ENCODE results near the gene PRR36.

PRR36 gene

GRCh38 chr19:7845390-7846154 lies 28.6 kb downstream of the PRR36 start:
- DNase-seq (ENCODE audit: low spot score) = no peak
- no peak overlapping the region for H3K14ac ChIP-seq (ENCODE audit: low read length)
- no peaks in the 10 kb centered on the region for H3K36me3 ChIP-seq (replicated peaks in 1 of 2; ENCODE audit: control insufficient read depth in 2 of 2, insufficient read depth in 2 of 2, low read length in 2 of 2)
- H4K8ac ChIP-seq (ENCODE audit: low read depth, low read length) = no peak overlapping the region
- H2BK120ac ChIP-seq (ENCODE audit: low read depth, low read length) = no peak overlapping the region
- WGBS, 2 donors (ENCODE audit: extremely low coverage in 2 of 2, insufficient read length in 2 of 2, insufficient replicate concordance in 1 of 2) = no CpG with 5 or more reads among the region's 20 CpGs
- H3K9me3 ChIP-seq (replicated peaks in 1 of 2; ENCODE audit: control insufficient read depth in 2 of 2, insufficient read depth in 1 of 2, low read depth in 1 of 2, low read length in 2 of 2) = peaks cover 0 to 16% of the 10 kb centered on the region in 2 donors
- H2BK15ac ChIP-seq (ENCODE audit: low read length) = no peak overlapping the region
- H2AK5ac ChIP-seq (ENCODE audit: low read depth, low read length) = no peak overlapping the region
- no peak overlapping the region for H2AFZ ChIP-seq (ENCODE audit: low read length)
- H3K9ac ChIP-seq (ENCODE audit: low read depth, low read length, poor library complexity) = no peak overlapping the region
- no peak overlapping the region for H2BK5ac ChIP-seq (ENCODE audit: low read length)
- H3K18ac ChIP-seq (ENCODE audit: low read length) = no peak overlapping the region
- no peak overlapping the region for H3K27ac ChIP-seq (replicated peaks; ENCODE audit: low read length)
- H3K4me1 ChIP-seq (ENCODE audit: control insufficient read depth in 2 of 2, insufficient read depth in 1 of 2, low read depth in 1 of 2, low read length in 2 of 2) = peaks cover 0 to 4% of the 10 kb centered on the region in 2 donors
- no peak overlapping the region for H3K23ac ChIP-seq (ENCODE audit: low read depth, low read length, poor library complexity)
- peaks cover 2% of the 10 kb centered on the region for H3K79me1 ChIP-seq (ENCODE audit: low read depth, low read length)
- peak overlapping the region; percentile 22 for H2BK12ac ChIP-seq (ENCODE audit: low read length)
- no peak overlapping the region for H3K4me2 ChIP-seq (ENCODE audit: insufficient read depth, low read length, poor library complexity, severe bottlenecking)
- no peak overlapping the region for H3K4me3 ChIP-seq (ENCODE audit: low read length in 2 of 2)
- no peak overlapping the region for H4K91ac ChIP-seq (ENCODE audit: low read depth, low read length, poor library complexity)
- H3K27me3 ChIP-seq (ENCODE audit: control insufficient read depth in 3 of 3, insufficient read depth in 3 of 3, low read depth in 1 of 3, low read length in 3 of 3) = peaks cover 0 to 2% (median 0%) of the 10 kb centered on the region in 3 experiments
- no peak overlapping the region for H3K4ac ChIP-seq (ENCODE audit: low read length)

GRCh38 chr19:7844951-7845350 lies 29.2 kb downstream of the PRR36 start:
- Histone ChIP-seq H3K27ac (replicated peaks; ENCODE audit: low read length) (no peak overlapping the region), H2AFZ (ENCODE audit: low read length) (no peak overlapping the region), H3K4me3 (ENCODE audit: low read length in 2 of 2) (no peak overlapping the region), H2BK15ac (ENCODE audit: low read length) (no peak overlapping the region), H4K91ac (ENCODE audit: low read depth, low read length, poor library complexity) (no peak overlapping the region), H4K8ac (ENCODE audit: low read depth, low read length) (no peak overlapping the region), H3K18ac (ENCODE audit: low read length) (no peak overlapping the region), H3K23ac (ENCODE audit: low read depth, low read length, poor library complexity) (no peak overlapping the region), H2BK120ac (ENCODE audit: low read depth, low read length) (no peak overlapping the region), H3K79me1 (ENCODE audit: low read depth, low read length) (peaks cover 2% of the 10 kb centered on the region), H3K4me1 (ENCODE audit: control insufficient read depth in 2 of 2, insufficient read depth in 1 of 2, low read depth in 1 of 2, low read length in 2 of 2) (no peaks in the 10 kb centered on the region), H3K4me2 (ENCODE audit: insufficient read depth, low read length, poor library complexity, severe bottlenecking) (no peak overlapping the region), H3K14ac (ENCODE audit: low read length) (no peak overlapping the region), H3K27me3 (ENCODE audit: control insufficient read depth in 3 of 3, insufficient read depth in 3 of 3, low read depth in 1 of 3, low read length in 3 of 3) (peaks cover 0 to 3% (median 0%) of the 10 kb centered on the region in 3 experiments), H3K4ac (ENCODE audit: low read length) (no peak overlapping the region), H2BK12ac (ENCODE audit: low read length) (peak overlapping the region; percentile 49), H3K9ac (ENCODE audit: low read depth, low read length, poor library complexity) (no peak overlapping the region), H3K36me3 (replicated peaks in 1 of 2; ENCODE audit: control insufficient read depth in 2 of 2, insufficient read depth in 2 of 2, low read length in 2 of 2) (no peaks in the 10 kb centered on the region), H3K9me3 (replicated peaks in 1 of 2; ENCODE audit: control insufficient read depth in 2 of 2, insufficient read depth in 1 of 2, low read depth in 1 of 2, low read length in 2 of 2) (peaks cover 0 to 17% of the 10 kb centered on the region in 2 donors), H2BK5ac (ENCODE audit: low read length) (no peak overlapping the region), H2AK5ac (ENCODE audit: low read depth, low read length) (peak overlapping the region; percentile 47)
- no CpG with 5 or more reads among the region's 10 CpGs for WGBS, 2 donors (ENCODE audit: extremely low coverage in 2 of 2, insufficient read length in 2 of 2, insufficient replicate concordance in 1 of 2)
- no peak for DNase-seq (ENCODE audit: low spot score)

GRCh38 chr19:7844405-7844804 lies 29.8 kb downstream of the PRR36 start:
- Histone ChIP-seq H3K9ac (ENCODE audit: low read depth, low read length, poor library complexity) (no peak overlapping the region), H2AK5ac (ENCODE audit: low read depth, low read length) (peak overlapping the region; percentile 47), H3K14ac (ENCODE audit: low read length) (no peak overlapping the region), H3K9me3 (replicated peaks in 1 of 2; ENCODE audit: control insufficient read depth in 2 of 2, insufficient read depth in 1 of 2, low read depth in 1 of 2, low read length in 2 of 2) (peaks cover 0 to 17% of the 10 kb centered on the region in 2 donors), H4K91ac (ENCODE audit: low read depth, low read length, poor library complexity) (no peak overlapping the region), H3K4me1 (ENCODE audit: control insufficient read depth in 2 of 2, insufficient read depth in 1 of 2, low read depth in 1 of 2, low read length in 2 of 2) (no peaks in the 10 kb centered on the region), H2BK5ac (ENCODE audit: low read length) (no peak overlapping the region), H3K18ac (ENCODE audit: low read length) (no peak overlapping the region), H3K36me3 (replicated peaks in 1 of 2; ENCODE audit: control insufficient read depth in 2 of 2, insufficient read depth in 2 of 2, low read length in 2 of 2) (no peaks in the 10 kb centered on the region), H3K27me3 (ENCODE audit: control insufficient read depth in 3 of 3, insufficient read depth in 3 of 3, low read depth in 1 of 3, low read length in 3 of 3) (peaks cover 0 to 3% (median 0%) of the 10 kb centered on the region in 3 experiments), H3K4ac (ENCODE audit: low read length) (no peak overlapping the region), H2BK120ac (ENCODE audit: low read depth, low read length) (no peak overlapping the region), H2AFZ (ENCODE audit: low read length) (no peak overlapping the region), H3K79me1 (ENCODE audit: low read depth, low read length) (peaks cover 2% of the 10 kb centered on the region), H3K27ac (replicated peaks; ENCODE audit: low read length) (no peak overlapping the region), H2BK15ac (ENCODE audit: low read length) (no peak overlapping the region), H3K4me3 (ENCODE audit: low read length in 2 of 2) (no peak overlapping the region), H3K4me2 (ENCODE audit: insufficient read depth, low read length, poor library complexity, severe bottlenecking) (no peak overlapping the region), H2BK12ac (ENCODE audit: low read length) (no peak overlapping the region), H3K23ac (ENCODE audit: low read depth, low read length, poor library complexity) (no peak overlapping the region), H4K8ac (ENCODE audit: low read depth, low read length) (no peak overlapping the region)
- no peak for DNase-seq (ENCODE audit: low spot score)
- WGBS, 2 donors (ENCODE audit: extremely low coverage in 2 of 2, insufficient read length in 2 of 2, insufficient replicate concordance in 1 of 2) = no CpG with 5 or more reads among the region's 5 CpGs

- no peak overlapping the region for H2AFZ ChIP-seq (ENCODE audit: low read length)
- no peak overlapping the region for H3K27ac ChIP-seq (replicated peaks; ENCODE audit: low read length)
- H3K79me1 ChIP-seq (ENCODE audit: low read depth, low read length) = peaks cover 2% of the 10 kb centered on the region
- WGBS, 2 donors (ENCODE audit: extremely low coverage in 2 of 2, insufficient read length in 2 of 2, insufficient replicate concordance in 1 of 2) = 100% methylated on average over 1 of the region's 6 CpGs; no CpG with 5 or more reads in 1 of the 2 donors
- H3K4me3 ChIP-seq (ENCODE audit: low read length in 2 of 2) = peak overlapping the region in 1 of 2 donors; percentile 13
- no peak overlapping the region for H3K4me2 ChIP-seq (ENCODE audit: insufficient read depth, low read length, poor library complexity, severe bottlenecking)
- no peaks in the 10 kb centered on the region for H3K4me1 ChIP-seq (ENCODE audit: control insufficient read depth in 2 of 2, insufficient read depth in 1 of 2, low read depth in 1 of 2, low read length in 2 of 2)
- peaks cover 0 to 17% of the 10 kb centered on the region in 2 donors for H3K9me3 ChIP-seq (replicated peaks in 1 of 2; ENCODE audit: control insufficient read depth in 2 of 2, insufficient read depth in 1 of 2, low read depth in 1 of 2, low read length in 2 of 2)
- no peak for DNase-seq (ENCODE audit: low spot score)
- no peak overlapping the region for H4K91ac ChIP-seq (ENCODE audit: low read depth, low read length, poor library complexity)
- no peak overlapping the region for H3K23ac ChIP-seq (ENCODE audit: low read depth, low read length, poor library complexity)
- no peak overlapping the region for H2BK120ac ChIP-seq (ENCODE audit: low read depth, low read length)
- no peak overlapping the region for H2BK15ac ChIP-seq (ENCODE audit: low read length)
- H3K27me3 ChIP-seq (ENCODE audit: control insufficient read depth in 3 of 3, insufficient read depth in 3 of 3, low read depth in 1 of 3, low read length in 3 of 3) = peaks cover 0 to 3% (median 0%) of the 10 kb centered on the region in 3 experiments
- H2BK5ac ChIP-seq (ENCODE audit: low read length) = no peak overlapping the region
- no peak overlapping the region for H3K4ac ChIP-seq (ENCODE audit: low read length)
- H3K36me3 ChIP-seq (replicated peaks in 1 of 2; ENCODE audit: control insufficient read depth in 2 of 2, insufficient read depth in 2 of 2, low read length in 2 of 2) = no peaks in the 10 kb centered on the region
- H2BK12ac ChIP-seq (ENCODE audit: low read length) = peak overlapping the region; percentile 31
- H3K14ac ChIP-seq (ENCODE audit: low read length) = no peak overlapping the region
- H4K8ac ChIP-seq (ENCODE audit: low read depth, low read length) = no peak overlapping the region
- H3K9ac ChIP-seq (ENCODE audit: low read depth, low read length, poor library complexity) = no peak overlapping the region
- H2AK5ac ChIP-seq (ENCODE audit: low read depth, low read length) = no peak overlapping the region
- no peak overlapping the region for H3K18ac ChIP-seq (ENCODE audit: low read length)
Observed at GRCh38 chr19:7843521-7843920, 30.7 kb downstream of the PRR36 start.
